GM19351 (cell line): ENCODE data around the gene SEPTIN8.

Source experiments
- ATAC-seq: cut with Tn5 transposase; IDR thresholded peaks from one replicate; pipeline ENCODE4 v1.9.1; 2021; ENCODE audit warnings: mild to moderate bottlenecking, moderate library complexity; ENCODE audit not compliant: unreplicated experiment

Gene SEPTIN8

GRCh38 chr5:132714456-132715307, 62.4 kb downstream of the SEPTIN8 start:
- ATAC-seq: no peak

GRCh38 chr5:132708645-132709044, 68.4 kb downstream of the SEPTIN8 start:
- no peak for ATAC-seq

- no peak for ATAC-seq
These were observed 72.2 kb downstream of the SEPTIN8 start for GRCh38 chr5:132704875-132705274.
